Bronchial epithelial cell (primary cell): Measurements from ENCODE around the gene RIOK3. TPM values are rescaled to one million over a fixed set of nuclear protein-coding genes. Genes with fewer than 3 reads are reported as not detected.
A peak's percentile ranks its signal among the peaks of the same experiment; 100 is the strongest.
"Not testable (repeated sequence)": the region's sequence is repeated elsewhere in the genome, so short reads cannot be mapped to it uniquely, and the experiment has no call there.

Experiments
- DNase-seq: peaks from one replicate; pipeline ENCODE4 v3.0.0-alpha.2; 2010; ENCODE audit warnings: low read depth
- FAIRE-seq: peaks from 2 replicates; lab custom pipeline; 2011; peaks lifted over from hg19 to GRCh38; lab: Jason Lieb, UNC
- H3K27me3 ChIP-seq: 2 replicates; pipeline ENCODE4 v1.5.1; 2011; ENCODE audit warnings: low read length; ENCODE audit not compliant: control insufficient read depth, insufficient read depth
- H3K36me3 ChIP-seq: 2 replicates; pipeline ENCODE4 v1.5.1; 2011; ENCODE audit warnings: low read length; ENCODE audit not compliant: control insufficient read depth, insufficient read depth
- H3K4me3 ChIP-seq: 2 replicates; pipeline ENCODE4 v1.5.1; 2011; ENCODE audit warnings: mild to moderate bottlenecking, low read depth, low read length, control low read depth
- total RNA-seq: library from RNA; depleted of rRNA; stranded (reverse); fragments of >200 nt; gene quantifications from 2 replicates; pipeline ENCODE4 v1.2.1, GENCODE V29; 2014
- TF ChIP-seq, protein P1 (sequence below): IDR thresholded peaks from 2 replicates; pipeline ENCODE4 v1.5.1; 2011; ENCODE audit warnings: mild to moderate bottlenecking, moderate library complexity, low read length, control low read depth, inconsistent platforms; ENCODE audit not compliant: insufficient read depth, severe bottlenecking

Gene RIOK3
- total RNA-seq, 1 donor from 2014 or later = 144 TPM

DNA sequence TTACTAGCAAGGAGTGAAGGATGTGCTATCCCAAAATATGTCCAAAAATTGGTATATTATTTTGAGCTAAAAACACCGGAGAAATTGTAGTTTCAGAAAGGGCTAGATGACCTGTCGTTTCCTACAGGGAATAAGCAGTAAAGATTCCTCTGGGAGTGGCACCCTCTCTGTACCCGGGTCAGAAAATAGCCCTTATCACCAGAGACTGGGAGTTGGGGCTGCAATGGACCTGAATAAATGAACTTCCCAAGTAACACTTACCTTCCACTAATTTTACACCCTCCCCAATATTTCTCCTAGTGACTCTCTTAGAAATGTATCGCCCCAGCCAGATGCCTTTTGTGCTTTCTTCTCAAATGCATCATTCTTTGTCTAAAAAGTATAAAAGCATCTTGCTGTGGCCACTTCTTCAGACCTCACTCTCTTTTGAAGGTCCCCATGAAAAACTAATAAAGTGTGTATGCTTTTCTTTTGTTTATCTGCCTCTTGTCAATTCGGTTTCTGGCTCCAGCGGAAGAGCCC is 49.5 kb downstream of the RIOK3 start:
- Histone ChIP-seq H3K36me3 (peaks cover 3% of the 10 kb centered on the region), H3K27me3 (no peaks in the 10 kb centered on the region), H3K4me3 (peak overlapping the region; percentile 70)
- TF ChIP-seq, protein P1, sequence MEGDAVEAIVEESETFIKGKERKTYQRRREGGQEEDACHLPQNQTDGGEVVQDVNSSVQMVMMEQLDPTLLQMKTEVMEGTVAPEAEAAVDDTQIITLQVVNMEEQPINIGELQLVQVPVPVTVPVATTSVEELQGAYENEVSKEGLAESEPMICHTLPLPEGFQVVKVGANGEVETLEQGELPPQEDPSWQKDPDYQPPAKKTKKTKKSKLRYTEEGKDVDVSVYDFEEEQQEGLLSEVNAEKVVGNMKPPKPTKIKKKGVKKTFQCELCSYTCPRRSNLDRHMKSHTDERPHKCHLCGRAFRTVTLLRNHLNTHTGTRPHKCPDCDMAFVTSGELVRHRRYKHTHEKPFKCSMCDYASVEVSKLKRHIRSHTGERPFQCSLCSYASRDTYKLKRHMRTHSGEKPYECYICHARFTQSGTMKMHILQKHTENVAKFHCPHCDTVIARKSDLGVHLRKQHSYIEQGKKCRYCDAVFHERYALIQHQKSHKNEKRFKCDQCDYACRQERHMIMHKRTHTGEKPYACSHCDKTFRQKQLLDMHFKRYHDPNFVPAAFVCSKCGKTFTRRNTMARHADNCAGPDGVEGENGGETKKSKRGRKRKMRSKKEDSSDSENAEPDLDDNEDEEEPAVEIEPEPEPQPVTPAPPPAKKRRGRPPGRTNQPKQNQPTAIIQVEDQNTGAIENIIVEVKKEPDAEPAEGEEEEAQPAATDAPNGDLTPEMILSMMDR = no peak
- DNase-seq (no peak), FAIRE-seq (no peak)

DNA sequence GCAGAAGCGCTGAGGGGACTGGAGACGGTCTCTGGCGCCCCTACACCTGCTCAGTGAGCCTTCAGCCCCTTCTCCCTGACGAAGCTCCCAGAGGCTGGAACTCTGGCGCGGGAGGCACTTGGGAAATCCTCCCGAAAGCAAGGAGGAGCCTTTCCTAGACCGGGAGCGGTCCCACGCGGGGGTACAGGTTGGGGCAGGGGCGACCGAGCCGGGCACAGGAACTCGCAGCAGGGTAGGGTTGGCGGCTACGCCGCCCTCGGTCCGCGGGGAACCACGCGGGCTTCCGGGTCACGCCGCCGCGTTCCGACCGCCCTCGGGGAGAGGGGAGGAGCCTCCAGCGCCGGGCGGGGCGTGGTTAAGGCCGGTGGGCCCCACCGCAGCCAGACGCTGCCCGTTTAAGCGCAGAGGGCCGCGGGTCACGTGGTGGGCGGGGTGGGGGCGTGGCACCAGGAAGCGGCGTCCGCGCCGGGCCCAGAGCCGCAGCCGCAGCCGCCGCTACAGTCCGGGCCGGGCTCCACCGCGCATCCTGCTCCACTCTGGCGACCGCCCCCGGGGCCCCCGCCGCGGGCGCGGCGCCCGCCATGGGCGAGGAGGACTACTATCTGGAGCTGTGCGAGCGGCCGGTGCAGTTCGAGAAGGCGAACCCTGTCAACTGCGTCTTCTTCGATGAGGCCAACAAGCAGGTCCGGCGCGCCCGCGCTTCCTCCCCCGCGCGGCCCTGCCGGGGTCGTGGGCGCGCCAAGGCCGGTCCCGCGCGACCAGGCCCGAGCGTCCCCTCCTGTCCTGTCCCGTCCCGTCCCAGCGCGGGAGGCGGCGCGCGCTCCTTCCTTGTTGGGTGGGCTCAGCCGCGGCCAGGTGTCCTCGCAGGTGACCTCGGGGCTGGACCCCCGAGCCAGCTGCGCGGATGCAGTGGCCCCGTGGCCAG is 50.2 kb downstream of the RIOK3 start, which contains the start of gene RMC1:
TSS of gene RMC1 (plus strand) at position 474 of the 925 bp plus-strand sequence. CDS start at position 582, 108 bp downstream.
- TF ChIP-seq, protein P1 = peak; percentile 12
- Histone ChIP-seq H3K36me3 (peaks cover 8% of the 10 kb centered on the region), H3K27me3 (no peaks in the 10 kb centered on the region), H3K4me3 (peak within 1 kb of the TSS; percentile 70)
- FAIRE-seq = no peak
- DNase-seq = peak; percentile 69

DNA sequence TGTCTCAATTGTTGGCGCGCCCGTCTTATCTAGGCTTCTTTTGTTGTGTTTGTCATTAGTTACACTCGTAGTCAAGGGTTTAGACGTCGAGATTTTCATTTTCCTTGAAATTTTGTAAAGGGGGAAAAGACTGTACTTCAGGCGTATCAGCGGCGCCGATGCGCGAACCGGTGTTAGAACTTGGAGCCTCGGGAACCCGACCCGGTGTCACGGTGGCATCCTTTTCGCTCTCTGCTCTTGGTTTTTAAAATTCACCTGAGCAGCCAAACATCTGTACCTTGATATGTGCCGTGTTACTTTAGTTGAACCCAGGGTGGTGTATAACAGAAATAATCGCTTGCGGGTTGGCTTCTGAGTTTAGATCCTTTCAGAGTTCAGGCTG is 50.9 kb downstream of the RIOK3 start:
- TF ChIP-seq, protein P1 = no peak
- DNase-seq = no peak
- Histone ChIP-seq H3K27me3 (no peaks in the 10 kb centered on the region), H3K36me3 (peaks cover 12% of the 10 kb centered on the region), H3K4me3 (peak overlapping the region; percentile 70)
- no peak for FAIRE-seq

DNA sequence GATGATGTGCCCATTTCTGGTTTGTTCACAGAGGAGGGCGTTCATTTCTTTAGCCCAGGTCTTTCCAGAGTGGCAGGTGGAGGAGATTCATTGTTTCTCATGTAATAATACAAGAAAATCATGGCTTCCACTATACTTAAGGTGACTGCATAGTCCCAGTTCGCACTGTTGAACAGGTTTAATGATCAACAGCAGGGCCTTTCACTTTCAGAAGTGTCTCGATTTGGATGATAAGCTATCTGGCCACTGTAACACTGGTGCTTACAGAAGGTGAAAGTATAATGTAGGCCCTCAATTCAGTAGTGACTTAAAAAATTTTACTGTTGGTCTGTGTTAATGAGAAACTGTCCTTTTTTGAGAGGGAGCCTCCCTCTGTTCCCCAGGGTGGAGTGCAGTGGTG is 51.6 kb downstream of the RIOK3 start:
- DNase-seq (no peak), FAIRE-seq (no peak)
- H3K27me3 ChIP-seq = no peaks in the 10 kb centered on the region
- no peak overlapping the region for H3K4me3 ChIP-seq
- TF ChIP-seq, protein P1 = no peak
- H3K36me3 ChIP-seq = peaks cover 12% of the 10 kb centered on the region

DNA sequence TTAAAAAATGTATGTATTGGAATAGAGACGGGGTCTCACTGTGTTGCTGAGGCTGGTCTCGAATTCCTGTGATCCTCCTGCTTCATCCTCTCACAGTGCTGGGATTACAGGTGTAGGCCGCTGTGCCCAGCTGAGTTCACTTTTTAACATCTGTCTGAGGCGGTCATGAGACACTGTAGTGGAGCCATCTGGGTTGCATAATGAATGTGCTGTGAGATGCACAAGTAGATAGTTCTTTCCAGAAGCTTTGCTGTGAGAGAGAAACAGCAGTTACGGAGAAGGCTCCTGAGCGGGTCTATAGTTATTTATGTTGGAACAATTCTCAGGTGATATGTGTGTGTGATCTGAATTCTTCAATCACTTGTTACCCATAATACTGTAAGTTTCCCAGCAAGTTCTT is 53.3 kb downstream of the RIOK3 start:
- Histone ChIP-seq H3K4me3 (no peak overlapping the region), H3K27me3 (no peaks in the 10 kb centered on the region), H3K36me3 (peaks cover 12% of the 10 kb centered on the region)
- FAIRE-seq (no peak), DNase-seq (no peak)
- TF ChIP-seq, protein P1 = no peak

DNA sequence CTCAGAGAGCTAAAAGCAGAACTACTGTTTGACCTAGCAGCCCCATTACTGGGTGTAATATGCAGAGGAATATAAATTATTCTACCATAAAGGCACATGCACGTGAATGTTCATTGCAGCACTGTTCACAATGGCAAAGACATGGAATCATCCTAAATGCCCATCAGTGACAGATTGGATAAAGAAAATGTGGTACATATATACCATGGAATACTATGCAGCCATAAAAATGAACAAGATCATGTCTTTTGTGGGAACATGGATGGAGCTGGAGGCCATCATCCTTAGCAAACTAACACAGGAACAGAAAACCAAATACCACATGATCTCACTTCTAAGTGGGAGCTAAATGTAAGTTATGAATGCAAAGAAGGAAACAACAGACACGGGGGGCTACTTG is 57.8 kb downstream of the RIOK3 start:
- H3K27me3 ChIP-seq, DNase-seq, FAIRE-seq, H3K4me3 ChIP-seq: not testable (repeated sequence)
- peaks cover 12% of the 10 kb centered on the region for H3K36me3 ChIP-seq

DNA sequence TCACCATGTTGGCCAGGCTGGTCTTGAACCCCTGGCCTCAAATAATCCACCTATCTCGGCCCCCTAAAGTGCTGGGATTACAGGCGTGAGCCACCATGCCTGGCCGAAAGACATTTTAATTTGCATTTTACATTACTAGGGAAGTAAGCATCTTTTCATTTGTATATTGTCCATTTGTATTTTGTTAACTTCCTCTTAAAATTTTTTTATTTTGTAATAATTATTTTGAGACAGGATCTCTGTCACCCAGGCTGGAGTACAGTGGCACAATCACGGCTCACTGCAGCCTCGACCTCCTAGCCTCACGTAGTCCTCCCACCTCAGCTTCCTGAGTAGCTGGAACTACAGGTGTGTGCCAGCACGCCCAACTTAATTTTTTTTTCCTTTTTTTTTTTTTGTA is 59.1 kb downstream of the RIOK3 start:
- not testable (repeated sequence) for DNase-seq, H3K27me3 ChIP-seq, H3K4me3 ChIP-seq, FAIRE-seq
- peaks cover 11% of the 10 kb centered on the region for H3K36me3 ChIP-seq
